GM10266 (cell line): ENCODE results near the gene PRRT3.

Experiments used
- DNase-seq: peaks from one replicate; pipeline ENCODE4 v3.0.0; 2012; ENCODE audit errors: extremely low spot score
- CTCF ChIP-seq: IDR thresholded peaks from 2 replicates; pipeline ENCODE4 v1.5.1; 2012; ENCODE audit warnings: mild to moderate bottlenecking, low read depth; ENCODE audit not compliant: control insufficient read depth, insufficient read depth; ENCODE audit errors: missing control alignments

The PRRT3 gene

GRCh38 chr3:9951962-9952805, at the start of gene PRRT3:
TSS of gene PRRT3 (minus strand) at chr3:9952408. CDS start at chr3:9950115, 2,293 bp downstream.
- DNase-seq: peak; percentile 85
- no peak for TF ChIP-seq CTCF

GRCh38 chr3:10000686-10001085, 48.5 kb upstream of the PRRT3 start:
- DNase-seq: no peak
- TF ChIP-seq CTCF: no peak

- no peak for DNase-seq
- TF ChIP-seq CTCF: no peak
These were observed 42.1 kb upstream of the PRRT3 start for GRCh38 chr3:9994086-9994844.

GRCh38 chr3:9986230-9986725, 34.1 kb upstream of the PRRT3 start:
- DNase-seq: no peak
- TF ChIP-seq CTCF: no peak

GRCh38 chr3:9980251-9980650, 28.0 kb upstream of the PRRT3 start:
- no peak for DNase-seq
- TF ChIP-seq CTCF: no peak

GRCh38 chr3:9978710-9979305, 26.6 kb upstream of the PRRT3 start:
- no peak for DNase-seq
- TF ChIP-seq CTCF: no peak
